ENCODE measurements around the gene PPP4C. TPM values are rescaled to one million over a fixed set of nuclear protein-coding genes. Genes with fewer than 3 reads are reported as not detected.
A peak's percentile ranks its signal among the peaks of the same experiment; 100 is the strongest.

PPP4C gene
- total RNA-seq, 6 experiments from 2014 or later, result 111 to 135 (median 123) TPM

DNA sequence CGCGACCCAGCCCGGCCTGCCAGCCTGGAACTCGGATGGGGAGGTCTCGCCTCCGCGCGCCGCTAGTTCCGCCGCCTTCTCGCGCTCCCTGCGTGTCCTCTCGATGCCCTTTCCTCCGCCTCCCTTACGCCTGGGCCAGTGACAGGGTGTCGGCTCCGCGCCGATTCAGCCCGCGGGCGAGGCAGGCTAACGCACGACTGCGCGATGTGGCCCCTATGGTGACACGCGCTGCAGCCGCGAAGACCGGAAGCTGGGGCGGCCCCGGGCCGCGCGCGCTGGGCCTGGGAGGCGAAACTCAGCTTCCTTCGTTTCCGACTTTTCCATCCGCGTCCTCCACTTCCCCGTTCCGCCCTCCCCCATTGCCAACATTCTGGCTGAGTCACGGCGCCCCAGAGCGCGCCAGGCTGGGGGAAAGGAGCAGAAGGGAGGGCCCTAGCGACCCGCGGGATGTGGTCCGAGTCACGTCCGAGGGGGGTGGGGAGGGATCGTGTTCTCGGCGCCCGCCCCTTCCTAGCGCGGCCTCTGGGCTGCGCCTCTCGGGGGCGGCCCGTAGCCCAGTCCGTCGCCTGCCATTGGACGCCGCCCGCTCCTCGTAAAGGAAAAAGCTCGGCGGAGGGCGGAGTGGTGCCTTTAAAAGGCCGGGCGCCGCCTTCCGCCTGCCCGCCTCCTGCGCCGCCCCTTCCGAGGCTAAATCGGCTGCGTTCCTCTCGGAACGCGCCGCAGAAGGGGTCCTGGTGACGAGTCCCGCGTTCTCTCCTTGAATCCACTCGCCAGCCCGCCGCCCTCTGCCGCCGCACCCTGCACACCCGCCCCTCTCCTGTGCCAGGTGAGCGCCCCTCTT, 10.5 kb upstream of the PPP4C start, which contains the start of gene ALDOA:
Gene ALDOA (plus strand): TSS at position 659 of the 841 bp plus-strand sequence. CDS start 1,138 bp downstream, outside the sequence.
- Mint-ChIP-seq H3K27ac (peak within 1 kb of the TSS; percentile 97), H3K36me3 (ENCODE audit: low read depth) (peaks cover 33% of the 10 kb centered on the region), H3K4me1 (ENCODE audit: low read depth) (peaks cover 41% of the 10 kb centered on the region), H3K9me3 (no peaks in the 10 kb centered on the region), H3K4me3 (peak within 1 kb of the TSS; percentile 93), H3K27me3 (ENCODE audit: insufficient read depth) (peaks cover 11% of the 10 kb centered on the region; the same call in 1 of the 2 replicates)
- DNase-seq, result peak; percentile 98
- TF ChIP-seq, protein P1, sequence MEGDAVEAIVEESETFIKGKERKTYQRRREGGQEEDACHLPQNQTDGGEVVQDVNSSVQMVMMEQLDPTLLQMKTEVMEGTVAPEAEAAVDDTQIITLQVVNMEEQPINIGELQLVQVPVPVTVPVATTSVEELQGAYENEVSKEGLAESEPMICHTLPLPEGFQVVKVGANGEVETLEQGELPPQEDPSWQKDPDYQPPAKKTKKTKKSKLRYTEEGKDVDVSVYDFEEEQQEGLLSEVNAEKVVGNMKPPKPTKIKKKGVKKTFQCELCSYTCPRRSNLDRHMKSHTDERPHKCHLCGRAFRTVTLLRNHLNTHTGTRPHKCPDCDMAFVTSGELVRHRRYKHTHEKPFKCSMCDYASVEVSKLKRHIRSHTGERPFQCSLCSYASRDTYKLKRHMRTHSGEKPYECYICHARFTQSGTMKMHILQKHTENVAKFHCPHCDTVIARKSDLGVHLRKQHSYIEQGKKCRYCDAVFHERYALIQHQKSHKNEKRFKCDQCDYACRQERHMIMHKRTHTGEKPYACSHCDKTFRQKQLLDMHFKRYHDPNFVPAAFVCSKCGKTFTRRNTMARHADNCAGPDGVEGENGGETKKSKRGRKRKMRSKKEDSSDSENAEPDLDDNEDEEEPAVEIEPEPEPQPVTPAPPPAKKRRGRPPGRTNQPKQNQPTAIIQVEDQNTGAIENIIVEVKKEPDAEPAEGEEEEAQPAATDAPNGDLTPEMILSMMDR (IDR thresholded peaks at IDR 0.05), result peak; percentile 35; the same call in 1 of the 2 replicates

GRCh38 chr16:30065943-30066760, 9.6 kb upstream of the PPP4C start:
- Mint-ChIP-seq H3K4me3 (peak overlapping the region; percentile 93), H3K4me1 (ENCODE audit: low read depth) (peaks cover 36% of the 10 kb centered on the region), H3K27me3 (ENCODE audit: insufficient read depth) (peaks cover 11% of the 10 kb centered on the region; the same call in 1 of the 2 replicates), H3K36me3 (ENCODE audit: low read depth) (peaks cover 31% of the 10 kb centered on the region), H3K9me3 (no peaks in the 10 kb centered on the region), H3K27ac (peak overlapping the region; percentile 97)
- TF ChIP-seq, protein P1 (IDR thresholded peaks at IDR 0.05), result no peak
- no peak for DNase-seq

GRCh38 chr16:30066761-30067583, 8.8 kb upstream of the PPP4C start:
- peaks cover 39% of the 10 kb centered on the region for H3K36me3 Mint-ChIP-seq (ENCODE audit: low read depth)
- DNase-seq, result no peak
- peak overlapping the region; percentile 93 for H3K4me3 Mint-ChIP-seq
- H3K9me3 Mint-ChIP-seq, result no peaks in the 10 kb centered on the region; the same call in 1 of the 2 replicates
- TF ChIP-seq, protein P1 (IDR thresholded peaks at IDR 0.05), result no peak
- peaks cover 11% of the 10 kb centered on the region; the same call in 1 of the 2 replicates for H3K27me3 Mint-ChIP-seq (ENCODE audit: insufficient read depth)
- peak overlapping the region; percentile 97 for H3K27ac Mint-ChIP-seq
- peaks cover 36% of the 10 kb centered on the region for H3K4me1 Mint-ChIP-seq (ENCODE audit: low read depth)

DNA sequence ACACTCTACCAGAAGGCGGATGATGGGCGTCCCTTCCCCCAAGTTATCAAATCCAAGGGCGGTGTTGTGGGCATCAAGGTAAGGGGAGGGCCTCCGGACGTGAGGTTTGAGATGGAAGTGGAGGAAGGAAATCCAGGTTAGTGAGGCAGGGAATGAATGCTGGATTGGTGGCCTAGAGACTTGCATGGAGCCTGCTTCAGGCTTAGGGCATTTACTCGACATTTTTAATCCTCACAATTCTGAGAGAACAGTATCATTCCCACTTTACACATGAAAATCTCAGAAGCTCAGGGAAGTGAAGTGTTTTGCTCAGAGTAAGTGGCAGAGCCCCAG, 8.2 kb upstream of the PPP4C start:
- Mint-ChIP-seq H3K4me1 (ENCODE audit: low read depth) (peaks cover 36% of the 10 kb centered on the region), H3K9me3 (no peaks in the 10 kb centered on the region; the same call in 1 of the 2 replicates), H3K27me3 (ENCODE audit: insufficient read depth) (peaks cover 11% of the 10 kb centered on the region; the same call in 1 of the 2 replicates), H3K4me3 (peak overlapping the region; percentile 93), H3K36me3 (ENCODE audit: low read depth) (peaks cover 44% of the 10 kb centered on the region), H3K27ac (peak overlapping the region; percentile 97)
- no peak for DNase-seq
- TF ChIP-seq, protein P1 (IDR thresholded peaks at IDR 0.05), result no peak

DNA sequence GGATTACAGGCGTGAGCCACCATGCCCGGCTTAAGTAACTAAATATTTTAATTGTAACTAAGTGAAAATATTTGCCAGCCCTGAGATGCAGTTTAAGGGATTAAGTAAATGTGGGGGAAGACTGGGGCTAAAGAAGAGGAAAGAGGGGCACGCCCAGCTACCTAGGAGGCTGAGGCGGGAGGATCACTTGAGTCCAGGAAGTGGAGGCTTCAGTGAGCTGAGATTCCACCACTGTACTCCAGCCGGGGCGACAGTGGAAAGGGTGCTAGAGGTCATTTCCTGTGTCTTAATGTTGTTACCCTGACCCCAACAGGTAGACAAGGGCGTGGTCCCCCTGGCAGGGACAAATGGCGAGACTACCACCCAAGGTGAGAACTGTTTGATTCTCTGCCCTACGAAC, 7.5 kb upstream of the PPP4C start:
- H3K36me3 Mint-ChIP-seq (ENCODE audit: low read depth), result peaks cover 44% of the 10 kb centered on the region
- peak overlapping the region; percentile 64 for H3K27ac Mint-ChIP-seq
- DNase-seq, result no peak
- TF ChIP-seq, protein P1 (IDR thresholded peaks at IDR 0.05), result no peak
- H3K4me3 Mint-ChIP-seq, result peak overlapping the region; percentile 67
- H3K4me1 Mint-ChIP-seq (ENCODE audit: low read depth), result peaks cover 35% of the 10 kb centered on the region
- H3K27me3 Mint-ChIP-seq (ENCODE audit: insufficient read depth), result peaks cover 11% of the 10 kb centered on the region; the same call in 1 of the 2 replicates
- no peaks in the 10 kb centered on the region; the same call in 1 of the 2 replicates for H3K9me3 Mint-ChIP-seq
